ENCODE results near the gene USP13.

DNA sequence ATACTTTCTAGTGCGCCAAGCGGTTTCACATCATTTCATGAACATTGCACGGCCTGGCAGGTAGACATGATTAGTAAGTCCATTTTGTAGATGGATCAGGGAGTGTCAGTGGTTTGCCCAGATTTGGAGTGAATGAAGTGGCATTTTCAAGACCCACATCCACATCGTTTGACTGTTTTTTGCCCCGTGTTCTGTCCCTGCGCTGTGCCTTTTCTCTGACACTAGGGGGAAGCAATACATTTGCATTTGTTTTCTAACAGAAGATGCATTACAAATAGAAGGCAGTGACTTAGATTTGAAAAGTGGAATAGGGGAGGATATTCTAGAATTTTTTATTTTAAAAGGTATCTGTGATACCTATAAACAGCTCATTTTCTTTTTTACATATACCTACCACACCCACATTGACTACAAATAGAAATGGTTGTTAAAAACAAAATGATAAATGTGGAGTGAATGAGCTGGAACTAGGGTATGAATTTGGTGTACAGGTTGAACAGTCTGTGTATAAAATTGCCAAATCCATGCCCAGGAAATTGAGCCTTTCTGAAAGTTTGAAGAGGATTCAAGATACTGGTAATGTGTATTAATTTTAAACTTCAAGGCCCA, 98.0 kb downstream of the USP13 start:
- TF ChIP-seq CTCF (IDR thresholded peaks at IDR 0.05 in 2 of 3, conservative IDR thresholded peaks at IDR 0.05 in 1 of 3; ENCODE audit: borderline replicate concordance in 1 of 3, insufficient read depth in 1 of 3, low read depth in 2 of 3, low read length in 2 of 3) (peak; percentile 32 to 71 (median 70); a peak in 5 of 6 replicates), EZH2phosphoT487 (IDR thresholded peaks at IDR 0.05; ENCODE audit: borderline replicate concordance) (no peak), POLR2A (IDR thresholded peaks at IDR 0.05; ENCODE audit: borderline replicate concordance, extremely low read depth, insufficient read depth, insufficient read length) (no peak), SIN3A (IDR thresholded peaks at IDR 0.05; ENCODE audit: low read depth) (no peak), JUND (IDR thresholded peaks at IDR 0.05) (no peak), MAX (IDR thresholded peaks at IDR 0.05) (no peak)
- TF ChIP-seq, protein P1, sequence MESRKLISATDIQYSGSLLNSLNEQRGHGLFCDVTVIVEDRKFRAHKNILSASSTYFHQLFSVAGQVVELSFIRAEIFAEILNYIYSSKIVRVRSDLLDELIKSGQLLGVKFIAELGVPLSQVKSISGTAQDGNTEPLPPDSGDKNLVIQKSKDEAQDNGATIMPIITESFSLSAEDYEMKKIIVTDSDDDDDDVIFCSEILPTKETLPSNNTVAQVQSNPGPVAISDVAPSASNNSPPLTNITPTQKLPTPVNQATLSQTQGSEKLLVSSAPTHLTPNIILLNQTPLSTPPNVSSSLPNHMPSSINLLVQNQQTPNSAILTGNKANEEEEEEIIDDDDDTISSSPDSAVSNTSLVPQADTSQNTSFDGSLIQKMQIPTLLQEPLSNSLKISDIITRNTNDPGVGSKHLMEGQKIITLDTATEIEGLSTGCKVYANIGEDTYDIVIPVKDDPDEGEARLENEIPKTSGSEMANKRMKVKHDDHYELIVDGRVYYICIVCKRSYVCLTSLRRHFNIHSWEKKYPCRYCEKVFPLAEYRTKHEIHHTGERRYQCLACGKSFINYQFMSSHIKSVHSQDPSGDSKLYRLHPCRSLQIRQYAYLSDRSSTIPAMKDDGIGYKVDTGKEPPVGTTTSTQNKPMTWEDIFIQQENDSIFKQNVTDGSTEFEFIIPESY (IDR thresholded peaks at IDR 0.05; ENCODE audit: extremely low read depth, insufficient replicate concordance, low read length), result no peak

Measured in HCT116 (cell line).